ENCODE data around the gene ZNF462. TPM values are rescaled to one million over a fixed set of nuclear protein-coding genes. Genes with fewer than 3 reads are reported as not detected.

ZNF462 gene
- total RNA-seq, 2 experiments from 2014 or later = 0.37 to 0.89 TPM

DNA sequence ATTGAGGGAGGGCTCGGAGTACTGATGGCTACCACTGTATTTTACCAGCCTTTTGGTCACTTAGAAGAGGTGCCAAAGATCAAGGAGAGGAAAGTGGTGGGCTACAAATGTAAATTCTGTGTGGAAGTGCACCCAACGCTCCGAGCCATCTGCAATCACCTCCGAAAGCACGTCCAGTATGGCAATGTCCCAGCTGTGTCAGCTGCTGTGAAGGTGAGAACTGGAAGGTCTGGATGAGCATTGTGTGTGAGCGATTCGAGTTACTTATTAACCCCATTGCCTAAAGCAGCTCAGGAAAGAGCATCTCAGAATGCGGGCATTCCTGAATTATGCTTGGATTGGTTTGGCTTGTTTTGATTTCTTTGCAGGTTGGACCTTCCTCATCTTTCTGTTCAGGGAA lies 67.5 kb downstream of the ZNF462 start:
- Mint-ChIP-seq H3K4me3 (no peak overlapping the region), H3K27ac (no peak overlapping the region), H3K4me1 (no peaks in the 10 kb centered on the region), H3K36me3 (ENCODE audit: low read depth) (no peaks in the 10 kb centered on the region), H3K9me3 (peaks cover 6% of the 10 kb centered on the region), H3K27me3 (no peaks in the 10 kb centered on the region)
- no peak for DNase-seq
- ChIA-PET CTCF (no interaction called here), POLR2A (no interaction called here)

DNA sequence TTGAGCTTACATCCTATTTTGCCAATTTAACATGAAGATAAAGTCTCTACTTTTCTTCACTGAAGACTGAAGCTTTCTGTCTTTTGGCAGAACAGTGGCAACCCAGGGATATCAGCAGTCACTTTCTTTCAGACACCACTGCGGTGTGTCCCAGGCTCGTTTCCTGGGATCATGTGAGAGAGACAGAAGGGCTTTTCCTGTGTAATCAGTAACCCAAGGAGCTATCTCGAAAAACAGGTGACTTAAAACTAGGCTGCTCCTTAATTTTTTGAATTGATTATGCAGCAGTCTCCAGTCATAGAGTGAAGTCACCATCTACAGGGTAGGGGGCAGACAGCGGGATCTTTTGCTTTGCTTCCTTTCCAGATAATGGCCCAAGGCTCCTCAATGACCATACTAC lies 68.5 kb downstream of the ZNF462 start:
- no peaks in the 10 kb centered on the region for H3K4me1 Mint-ChIP-seq
- DNase-seq = no peak
- no peak overlapping the region for H3K4me3 Mint-ChIP-seq
- no peaks in the 10 kb centered on the region for H3K36me3 Mint-ChIP-seq (ENCODE audit: low read depth)
- no peaks in the 10 kb centered on the region for H3K27me3 Mint-ChIP-seq
- H3K9me3 Mint-ChIP-seq = peaks cover 1% of the 10 kb centered on the region
- POLR2A ChIA-PET = no interaction called here
- CTCF ChIA-PET = no interaction called here
- no peak overlapping the region for H3K27ac Mint-ChIP-seq

- DNase-seq = no peak
- H3K27me3 Mint-ChIP-seq = no peaks in the 10 kb centered on the region
- H3K9me3 Mint-ChIP-seq = no peaks in the 10 kb centered on the region
- no peak overlapping the region for H3K4me3 Mint-ChIP-seq
- ChIA-PET CTCF (interaction anchor here (1.2 kb wide), 1 partner anchor 112 kb away, joined by 3 read pairs; no protein-coding TSS in a partner anchor), POLR2A (no interaction called here)
- no peaks in the 10 kb centered on the region for H3K36me3 Mint-ChIP-seq (ENCODE audit: low read depth)
- no peaks in the 10 kb centered on the region for H3K4me1 Mint-ChIP-seq
- H3K27ac Mint-ChIP-seq = no peak overlapping the region
Measured at GRCh38 chr9:106932178-106932577, 69.2 kb downstream of the ZNF462 start.

- DNase-seq = no peak
- POLR2A ChIA-PET = no interaction called here
- no peaks in the 10 kb centered on the region for H3K27me3 Mint-ChIP-seq
- no peaks in the 10 kb centered on the region for H3K9me3 Mint-ChIP-seq
- H3K4me3 Mint-ChIP-seq = no peak overlapping the region
- CTCF ChIA-PET = interaction anchor here (1.2 kb wide), 1 partner anchor 111 kb away, joined by 3 read pairs; no protein-coding TSS in a partner anchor
- no peak overlapping the region for H3K27ac Mint-ChIP-seq
- H3K36me3 Mint-ChIP-seq (ENCODE audit: low read depth) = no peaks in the 10 kb centered on the region
- no peaks in the 10 kb centered on the region for H3K4me1 Mint-ChIP-seq
Measured at GRCh38 chr9:106932675-106933074, 69.7 kb downstream of the ZNF462 start.

- Mint-ChIP-seq H3K36me3 (ENCODE audit: low read depth) (no peaks in the 10 kb centered on the region), H3K4me1 (no peaks in the 10 kb centered on the region), H3K9me3 (no peaks in the 10 kb centered on the region), H3K27ac (no peak overlapping the region), H3K4me3 (no peak overlapping the region), H3K27me3 (no peaks in the 10 kb centered on the region)
- CTCF ChIA-PET = no interaction called here
- POLR2A ChIA-PET = no interaction called here
- no peak for DNase-seq
Measured at GRCh38 chr9:106933470-106933869, 70.5 kb downstream of the ZNF462 start.

DNA sequence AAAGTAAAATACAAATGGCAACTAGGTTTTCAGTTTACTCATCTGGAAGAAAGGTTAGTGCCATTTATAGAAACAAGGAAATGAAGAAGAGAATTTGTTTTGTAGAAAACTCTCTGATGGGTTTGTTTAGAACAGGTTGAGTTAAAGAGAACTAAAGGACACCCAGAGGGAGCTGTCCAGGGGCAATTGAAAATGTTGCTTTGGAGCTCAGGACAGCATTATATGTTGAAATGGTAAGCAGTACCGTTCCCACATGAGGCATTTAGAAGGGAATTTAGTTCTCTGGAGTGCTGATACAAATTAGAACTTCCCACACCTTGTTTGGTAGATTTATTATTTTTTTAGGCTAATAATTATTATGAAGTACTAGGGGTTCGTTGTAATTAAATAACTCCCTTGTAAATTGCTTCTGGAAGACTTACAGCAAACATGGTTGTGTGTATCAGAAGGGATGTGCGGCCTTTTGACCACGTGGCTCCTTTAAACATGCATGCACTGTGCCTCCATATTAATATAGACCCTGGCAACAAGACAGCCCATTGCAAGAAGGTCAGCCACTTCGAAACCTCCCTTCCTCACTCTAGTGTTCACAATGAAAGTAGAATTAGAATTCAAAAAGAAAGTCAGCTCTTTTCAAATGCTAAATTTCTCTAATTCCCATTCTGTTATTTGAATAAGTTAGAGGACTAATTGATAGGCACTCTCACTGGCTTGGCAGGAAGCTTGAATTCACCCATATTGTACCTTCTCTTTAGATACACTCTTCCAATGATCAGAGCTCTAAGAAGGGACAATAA lies 71.7 kb downstream of the ZNF462 start:
- Mint-ChIP-seq H3K36me3 (ENCODE audit: low read depth) (no peaks in the 10 kb centered on the region), H3K27me3 (no peaks in the 10 kb centered on the region), H3K4me1 (no peaks in the 10 kb centered on the region), H3K27ac (no peak overlapping the region), H3K9me3 (peaks cover 3% of the 10 kb centered on the region), H3K4me3 (no peak overlapping the region)
- ChIA-PET POLR2A (no interaction called here), CTCF (no interaction called here)
- DNase-seq = no peak

GRCh38 chr9:106936680-106937079 lies 73.7 kb downstream of the ZNF462 start:
- no peak for DNase-seq
- H3K27ac Mint-ChIP-seq = no peak overlapping the region
- no peak overlapping the region for H3K4me3 Mint-ChIP-seq
- ChIA-PET POLR2A (no interaction called here), CTCF (no interaction called here)
- peaks cover 3% of the 10 kb centered on the region for H3K9me3 Mint-ChIP-seq
- H3K4me1 Mint-ChIP-seq = no peaks in the 10 kb centered on the region
- no peaks in the 10 kb centered on the region for H3K27me3 Mint-ChIP-seq
- H3K36me3 Mint-ChIP-seq (ENCODE audit: low read depth) = no peaks in the 10 kb centered on the region

- POLR2A ChIA-PET = no interaction called here
- Mint-ChIP-seq H3K9me3 (peaks cover 3% of the 10 kb centered on the region), H3K4me3 (no peak overlapping the region), H3K27me3 (peaks cover 2% of the 10 kb centered on the region), H3K4me1 (no peaks in the 10 kb centered on the region), H3K36me3 (ENCODE audit: low read depth) (no peaks in the 10 kb centered on the region), H3K27ac (no peak overlapping the region)
- CTCF ChIA-PET = interaction anchor here (1.2 kb wide), 1 partner anchor 17 kb away, joined by 3 read pairs; no protein-coding TSS in a partner anchor
- DNase-seq = no peak
Measured at GRCh38 chr9:106941916-106942315, 79.0 kb downstream of the ZNF462 start.

DNA sequence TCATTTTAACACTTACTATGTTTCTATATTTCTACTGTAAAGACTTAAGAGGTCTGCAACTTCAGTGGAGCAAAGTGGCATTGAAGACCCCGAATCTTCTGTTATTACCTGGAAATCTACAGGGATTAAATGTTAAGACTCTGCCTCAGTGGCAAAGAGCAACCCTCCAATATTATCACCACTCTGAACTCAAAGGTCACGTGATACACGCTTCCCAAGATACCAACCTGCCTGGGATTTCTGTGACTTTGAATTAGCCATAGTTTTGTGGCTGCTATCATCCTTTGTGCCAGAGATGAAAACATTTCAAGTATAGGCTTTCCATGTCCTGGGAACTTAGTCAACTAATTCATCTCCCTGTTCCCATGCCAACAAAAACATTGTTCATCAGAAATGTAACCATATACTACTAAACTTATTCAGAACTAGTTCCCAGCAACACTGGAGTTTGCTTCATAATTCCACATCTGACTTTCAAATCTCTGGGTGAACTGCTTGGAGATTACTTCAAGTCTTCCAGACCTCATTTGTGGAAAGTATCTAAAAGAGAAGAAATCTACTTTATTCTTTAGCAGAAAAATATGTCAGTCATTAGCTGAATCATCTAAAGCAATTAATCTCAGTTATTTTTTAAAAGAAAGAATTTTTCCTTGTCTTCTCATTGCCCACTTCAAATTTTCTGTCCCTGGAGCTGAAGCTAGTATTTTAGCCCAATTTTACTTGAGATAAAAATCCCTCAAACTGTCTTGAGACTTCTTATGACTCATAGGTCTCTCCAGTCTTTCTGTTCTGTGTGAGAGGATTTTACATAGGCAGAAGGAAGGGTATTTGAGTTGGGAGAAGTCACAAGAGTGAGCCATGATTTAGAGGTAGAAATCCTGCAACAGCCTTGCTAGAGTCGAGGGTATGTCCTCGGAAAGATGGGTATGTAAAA lies 83.0 kb downstream of the ZNF462 start:
- no peak for DNase-seq
- Mint-ChIP-seq H3K27ac (no peak overlapping the region), H3K36me3 (ENCODE audit: low read depth) (no peaks in the 10 kb centered on the region), H3K27me3 (peaks cover 2% of the 10 kb centered on the region), H3K4me3 (no peak overlapping the region), H3K4me1 (no peaks in the 10 kb centered on the region), H3K9me3 (no peaks in the 10 kb centered on the region)
- POLR2A ChIA-PET = no interaction called here
- CTCF ChIA-PET = no interaction called here

DNA sequence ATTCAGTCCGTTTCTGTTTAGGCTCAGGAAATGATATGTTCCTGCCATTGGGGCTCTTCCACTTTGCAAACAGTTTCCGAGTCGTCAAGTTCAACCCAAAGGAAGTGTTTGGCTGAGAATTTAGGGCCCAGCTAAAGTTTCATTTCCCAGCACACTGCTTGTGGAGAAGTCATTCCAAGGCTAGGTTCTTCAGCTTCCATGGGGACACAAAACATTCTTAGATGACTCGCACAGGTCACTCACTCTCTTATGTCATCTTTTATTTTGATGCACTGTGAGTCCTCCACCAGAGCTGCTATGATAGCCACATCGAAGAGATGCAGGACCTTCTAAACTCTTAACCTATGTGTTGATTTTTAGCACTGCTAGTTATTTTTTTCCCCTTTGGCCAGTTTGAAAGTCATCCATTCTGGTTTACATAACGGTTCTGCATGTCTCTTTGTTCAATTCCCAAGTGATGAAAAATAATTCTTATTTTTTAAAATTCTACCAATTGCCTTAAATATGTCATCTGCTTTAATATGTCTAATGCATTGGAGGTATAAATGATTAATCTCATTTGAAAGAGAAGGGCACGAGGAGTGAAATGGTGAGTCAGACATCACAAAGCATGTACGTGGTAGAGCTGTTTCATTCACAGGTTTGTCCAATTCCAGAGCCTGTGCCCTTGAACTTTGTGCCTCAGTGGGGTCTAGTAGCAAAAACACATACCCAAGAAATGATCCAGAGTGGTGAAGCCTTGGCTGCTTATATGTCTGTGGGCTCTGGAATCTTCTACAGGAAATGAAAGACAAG lies 84.3 kb downstream of the ZNF462 start:
- Mint-ChIP-seq H3K4me1 (no peaks in the 10 kb centered on the region), H3K4me3 (no peak overlapping the region), H3K36me3 (ENCODE audit: low read depth) (no peaks in the 10 kb centered on the region), H3K27ac (no peak overlapping the region), H3K9me3 (no peaks in the 10 kb centered on the region), H3K27me3 (peaks cover 2% of the 10 kb centered on the region)
- DNase-seq = no peak
- ChIA-PET POLR2A (no interaction called here), CTCF (no interaction called here)

- ChIA-PET CTCF (no interaction called here), POLR2A (no interaction called here)
- Mint-ChIP-seq H3K9me3 (peaks cover 4% of the 10 kb centered on the region), H3K4me1 (peaks cover 4% of the 10 kb centered on the region), H3K36me3 (ENCODE audit: low read depth) (no peaks in the 10 kb centered on the region), H3K27ac (no peak overlapping the region), H3K27me3 (peaks cover 7% of the 10 kb centered on the region), H3K4me3 (no peak overlapping the region)
- no peak for DNase-seq
Measured at GRCh38 chr9:106953174-106953573, 90.2 kb downstream of the ZNF462 start.

- Mint-ChIP-seq H3K27me3 (peaks cover 7% of the 10 kb centered on the region), H3K27ac (no peak overlapping the region), H3K36me3 (ENCODE audit: low read depth) (no peaks in the 10 kb centered on the region), H3K9me3 (peaks cover 4% of the 10 kb centered on the region), H3K4me1 (peaks cover 4% of the 10 kb centered on the region), H3K4me3 (no peak overlapping the region)
- ChIA-PET CTCF (interaction anchor here (1.3 kb wide), 1 partner anchor 10 kb away, joined by 3 read pairs; no protein-coding TSS in a partner anchor), POLR2A (no interaction called here)
- DNase-seq = no peak
Measured at GRCh38 chr9:106954558-106954957, 91.6 kb downstream of the ZNF462 start.

Measured in activated CD4-positive, alpha-beta T cell treated with anti-CD3 and anti-CD28 coated beads, Interleukin-2, amount 10 ng/mL, durations not matched to agents 7 days and 5 days (primary cell).